Measurements from ENCODE around the gene USP25.

Gene USP25

GRCh38 chr21:15729674-15730483, at the start of gene USP25:
Gene USP25 (plus strand): TSS chr21:15729982. CDS start chr21:15730394, 412 bp downstream.
- DNase-seq: peak; percentile 84

- no peak for DNase-seq
These were observed 47.4 kb upstream of the USP25 start for GRCh38 chr21:15682186-15682895.

- no peak for DNase-seq
These were observed 46.8 kb upstream of the USP25 start for GRCh38 chr21:15682977-15683376.

GRCh38 chr21:15686506-15686905, 43.3 kb upstream of the USP25 start:
- DNase-seq: no peak

- DNase-seq: no peak
These were observed 42.6 kb upstream of the USP25 start for GRCh38 chr21:15687208-15687607.

- DNase-seq: no peak
These were observed 41.8 kb upstream of the USP25 start for GRCh38 chr21:15688016-15688415.

GRCh38 chr21:15688809-15689208, 41.0 kb upstream of the USP25 start:
- DNase-seq: no peak

GRCh38 chr21:15692711-15693110, 37.1 kb upstream of the USP25 start:
- DNase-seq: no peak

GRCh38 chr21:15695241-15695640, 34.5 kb upstream of the USP25 start:
- DNase-seq: no peak

GRCh38 chr21:15701830-15702229, 28.0 kb upstream of the USP25 start:
- DNase-seq: no peak

GRCh38 chr21:15703932-15704331, 25.9 kb upstream of the USP25 start:
- no peak for DNase-seq

- no peak for DNase-seq
These were observed 23.1 kb upstream of the USP25 start for GRCh38 chr21:15706696-15707095.

- no peak for DNase-seq
These were observed 16.4 kb upstream of the USP25 start for GRCh38 chr21:15713412-15713811.

- DNase-seq: no peak
These were observed 11.1 kb upstream of the USP25 start for GRCh38 chr21:15718711-15719110.

GRCh38 chr21:15719976-15720375, 9.8 kb upstream of the USP25 start:
- DNase-seq: no peak

- no peak for DNase-seq
These were observed 7.0 kb upstream of the USP25 start for GRCh38 chr21:15722591-15723324.

- DNase-seq: no peak
These were observed 3.8 kb upstream of the USP25 start for GRCh38 chr21:15725949-15726348.

GRCh38 chr21:15728046-15728445, 1.7 kb upstream of the USP25 start:
- no peak for DNase-seq

GRCh38 chr21:15729346-15729673, 472 bp upstream of the USP25 start:
- no peak for DNase-seq

GRCh38 chr21:15730484-15731242, 881 bp downstream of the USP25 start:
- DNase-seq: no peak

GRCh38 chr21:15731243-15731613, 1.4 kb downstream of the USP25 start:
- DNase-seq: no peak

GRCh38 chr21:15732290-15732995, 2.7 kb downstream of the USP25 start:
- DNase-seq: no peak

GRCh38 chr21:15732996-15733329, 3.2 kb downstream of the USP25 start:
- no peak for DNase-seq

All from activated CD4-positive, alpha-beta T cell treated with anti-CD3 and anti-CD28 coated beads for 48 hours (primary cell).